ENCODE results near the gene PLEKHH1.

The PLEKHH1 gene

GRCh38 chr14:67497716-67498115, 35.4 kb upstream of the PLEKHH1 start:
- DNase-seq (ENCODE audit: low read depth), result no peak
- no peak overlapping the region for H3K4me3 ChIP-seq (ENCODE audit: low read depth, low read length)
- TF ChIP-seq CTCF (conservative IDR thresholded peaks at IDR 0.05; ENCODE audit: low read depth, low read length), result no peak

DNA sequence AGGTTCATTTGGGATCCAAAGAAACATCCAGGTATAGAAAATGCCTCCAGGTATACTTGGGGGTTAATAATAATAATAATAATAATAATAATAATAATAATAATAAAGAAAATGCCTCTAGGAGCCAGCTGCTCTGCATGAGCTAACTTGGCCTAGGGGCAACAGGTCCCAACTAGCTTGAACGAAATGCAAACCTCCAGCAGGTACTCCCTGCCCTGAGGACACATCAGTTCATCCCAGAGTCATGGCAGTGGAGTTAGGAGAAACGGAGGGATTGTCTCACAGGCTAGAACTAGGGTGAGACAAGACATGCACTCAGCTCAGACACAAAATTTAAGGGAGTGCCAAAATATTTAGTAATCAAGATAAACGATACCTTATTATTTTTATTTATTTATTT, 32.1 kb upstream of the PLEKHH1 start:
- DNase-seq (ENCODE audit: low read depth), result no peak
- no peak overlapping the region for H3K4me3 ChIP-seq (ENCODE audit: low read depth, low read length)

GRCh38 chr14:67501670-67502069, 31.4 kb upstream of the PLEKHH1 start:
- H3K4me3 ChIP-seq (ENCODE audit: low read depth, low read length), result no peak overlapping the region
- DNase-seq (ENCODE audit: low read depth), result no peak
- TF ChIP-seq CTCF (conservative IDR thresholded peaks at IDR 0.05; ENCODE audit: low read depth, low read length), result no peak

More for the DNA sequence above, 32.1 kb upstream of the PLEKHH1 start:
- TF ChIP-seq CTCF (conservative IDR thresholded peaks at IDR 0.05; ENCODE audit: low read depth, low read length), result no peak

GRCh38 chr14:67502867-67503266, 30.2 kb upstream of the PLEKHH1 start:
- no peak overlapping the region for H3K4me3 ChIP-seq (ENCODE audit: low read depth, low read length)
- TF ChIP-seq CTCF (conservative IDR thresholded peaks at IDR 0.05; ENCODE audit: low read depth, low read length), result no peak
- DNase-seq (ENCODE audit: low read depth), result no peak

- no peak overlapping the region for H3K4me3 ChIP-seq (ENCODE audit: low read depth, low read length)
- no peak for TF ChIP-seq CTCF (conservative IDR thresholded peaks at IDR 0.05; ENCODE audit: low read depth, low read length)
- no peak for DNase-seq (ENCODE audit: low read depth)
Measured at GRCh38 chr14:67503331-67503730, 29.8 kb upstream of the PLEKHH1 start.

GRCh38 chr14:67505254-67505653, 27.8 kb upstream of the PLEKHH1 start:
- no peak overlapping the region for H3K4me3 ChIP-seq (ENCODE audit: low read depth, low read length)
- DNase-seq (ENCODE audit: low read depth), result no peak
- TF ChIP-seq CTCF (conservative IDR thresholded peaks at IDR 0.05; ENCODE audit: low read depth, low read length), result no peak

- no peak for TF ChIP-seq CTCF (conservative IDR thresholded peaks at IDR 0.05; ENCODE audit: low read depth, low read length)
- no peak for DNase-seq (ENCODE audit: low read depth)
- H3K4me3 ChIP-seq (ENCODE audit: low read depth, low read length), result no peak overlapping the region
Measured at GRCh38 chr14:67508956-67509355, 24.1 kb upstream of the PLEKHH1 start.

All from choroid plexus epithelial cell (primary cell).